Medulla oblongata (tissue), 1 donor: ENCODE results near the gene DDX39A.
A peak's percentile ranks its signal among the peaks of the same experiment; 100 is the strongest.
"Not testable (repeated sequence)": the region's sequence is repeated elsewhere in the genome, so short reads cannot be mapped to it uniquely, and the experiment has no call there.

Experiments used
- DNase-seq: peaks from one replicate; pipeline ENCODE4 v3.0.0-alpha.2; 2015; ENCODE audit errors: extremely low spot score

Gene DDX39A

GRCh38 chr19:14408491-14409145 lies 10.5 kb downstream of the DDX39A start:
- DNase-seq, result no peak

DNA sequence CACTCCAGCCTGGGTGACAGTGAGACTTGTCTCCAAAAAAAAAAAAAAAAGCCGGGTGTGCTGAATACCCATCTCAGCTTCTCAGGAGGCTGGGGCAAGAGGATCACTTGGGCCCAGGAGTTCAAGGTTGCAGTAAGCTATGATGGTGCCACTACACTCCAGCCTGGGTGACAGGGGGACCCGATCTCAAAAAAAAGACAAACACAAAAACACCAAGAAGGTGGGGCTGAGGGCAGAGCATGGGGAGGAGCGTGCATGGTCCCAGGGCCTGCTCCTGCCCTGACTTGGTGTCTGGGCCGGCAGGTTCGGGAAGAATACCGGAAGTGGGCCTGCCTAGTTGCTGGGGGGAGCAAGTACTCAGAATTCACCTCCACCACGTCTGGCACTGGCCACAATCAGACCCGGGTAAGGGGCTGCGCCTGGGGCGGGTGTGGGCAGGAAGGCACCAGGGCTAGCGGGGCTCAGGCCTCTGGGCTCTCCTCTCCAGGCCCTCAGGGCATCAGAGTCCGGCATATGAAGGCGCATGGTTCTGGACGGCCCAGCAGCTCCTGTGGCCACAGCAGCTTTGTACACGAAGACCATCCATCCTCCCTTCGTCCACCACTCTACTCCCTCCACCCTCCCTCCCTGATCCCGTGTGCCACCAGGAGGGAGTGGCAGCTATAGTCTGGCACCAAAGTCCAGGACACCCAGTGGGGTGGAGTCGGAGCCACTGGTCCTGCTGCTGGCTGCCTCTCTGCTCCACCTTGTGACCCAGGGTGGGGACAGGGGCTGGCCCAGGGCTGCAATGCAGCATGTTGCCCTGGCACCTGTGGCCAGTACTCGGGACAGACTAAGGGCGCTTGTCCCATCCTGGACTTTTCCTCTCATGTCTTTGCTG lies 11.3 kb downstream of the DDX39A start:
- no peak for DNase-seq

GRCh38 chr19:14406645-14407401 lies 12.3 kb downstream of the DDX39A start:
- no peak for DNase-seq

DNA sequence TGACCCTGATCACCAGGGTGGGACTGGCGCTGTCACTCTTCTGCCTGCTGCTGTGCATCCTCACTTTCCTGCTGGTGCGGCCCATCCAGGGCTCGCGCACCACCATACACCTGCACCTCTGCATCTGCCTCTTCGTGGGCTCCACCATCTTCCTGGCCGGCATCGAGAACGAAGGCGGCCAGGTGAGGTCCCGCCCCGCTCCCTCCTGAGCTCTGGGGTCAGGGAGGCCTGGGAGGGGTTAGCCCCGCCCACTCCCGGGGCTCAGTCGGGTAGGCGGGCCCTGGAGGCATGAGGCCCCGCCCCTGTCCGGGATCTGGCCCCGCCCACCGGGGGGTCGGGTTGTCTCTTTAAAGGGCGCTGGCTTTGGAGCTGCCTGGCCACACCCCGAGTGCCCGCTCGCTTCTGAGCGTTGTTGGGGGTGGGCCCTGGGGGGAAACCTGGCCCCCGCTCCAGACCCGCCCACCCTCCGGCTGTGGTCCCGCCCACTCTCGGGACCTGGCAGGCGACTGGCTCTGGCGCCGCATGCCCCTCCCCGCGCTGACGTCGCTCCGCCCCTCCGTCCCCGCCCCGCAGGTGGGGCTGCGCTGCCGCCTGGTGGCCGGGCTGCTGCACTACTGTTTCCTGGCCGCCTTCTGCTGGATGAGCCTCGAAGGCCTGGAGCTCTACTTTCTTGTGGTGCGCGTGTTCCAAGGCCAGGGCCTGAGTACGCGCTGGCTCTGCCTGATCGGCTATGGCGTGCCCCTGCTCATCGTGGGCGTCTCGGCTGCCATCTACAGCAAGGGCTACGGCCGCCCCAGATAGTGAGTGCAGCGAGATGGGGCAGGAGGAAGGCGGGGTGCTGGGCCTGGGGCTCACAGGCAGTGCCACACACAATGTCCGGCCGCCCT lies 13.1 kb downstream of the DDX39A start:
- DNase-seq, result peak; percentile 87

GRCh38 chr19:14405380-14405757 lies 13.8 kb downstream of the DDX39A start:
- no peak for DNase-seq

DNA sequence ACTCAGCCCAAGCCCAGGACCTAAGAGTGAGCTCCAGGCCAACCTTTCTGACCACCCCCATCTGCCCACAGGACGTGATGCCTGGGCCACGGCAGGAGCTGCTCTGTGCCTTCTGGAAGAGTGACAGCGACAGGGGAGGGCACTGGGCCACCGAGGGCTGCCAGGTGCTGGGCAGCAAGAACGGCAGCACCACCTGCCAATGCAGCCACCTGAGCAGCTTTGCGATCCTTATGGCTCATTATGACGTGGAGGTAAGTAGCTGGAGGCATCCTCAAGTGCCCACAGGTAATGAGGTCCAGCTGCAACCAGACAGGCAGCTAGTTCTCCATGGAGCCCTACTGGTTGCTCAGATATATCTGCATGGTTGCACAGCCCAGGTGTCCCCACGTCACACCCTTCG lies 14.8 kb downstream of the DDX39A start:
- no peak for DNase-seq

GRCh38 chr19:14403145-14403930 lies 15.8 kb downstream of the DDX39A start:
- DNase-seq, result not testable (repeated sequence)

- DNase-seq, result no peak
Measured at GRCh38 chr19:14402332-14403144, 16.6 kb downstream of the DDX39A start.

GRCh38 chr19:14401468-14402195 lies 17.5 kb downstream of the DDX39A start:
- no peak for DNase-seq

DNA sequence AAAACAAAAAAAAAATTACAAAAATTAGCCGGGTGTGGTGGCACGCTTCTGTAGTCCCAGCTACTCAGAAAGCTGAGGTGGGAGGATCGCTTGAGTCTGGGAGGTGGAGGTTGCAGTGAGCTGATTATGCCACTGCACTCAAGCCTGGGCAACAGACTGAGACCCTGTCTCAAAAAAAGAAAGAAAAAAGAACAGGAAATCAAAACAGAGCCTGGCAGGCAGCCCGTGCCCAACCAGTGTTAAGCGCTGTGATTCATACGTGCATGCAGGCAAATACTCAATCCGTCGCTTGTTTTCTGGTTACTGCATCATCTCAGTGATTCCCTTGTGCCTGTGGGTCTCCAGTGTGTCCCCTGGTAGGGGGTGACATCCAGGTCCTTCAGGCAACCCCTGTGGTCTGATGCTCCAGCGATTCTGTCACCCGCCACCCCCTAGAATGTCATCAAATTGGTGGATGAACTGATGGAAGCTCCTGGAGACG lies 18.1 kb downstream of the DDX39A start:
- DNase-seq, result no peak

DNA sequence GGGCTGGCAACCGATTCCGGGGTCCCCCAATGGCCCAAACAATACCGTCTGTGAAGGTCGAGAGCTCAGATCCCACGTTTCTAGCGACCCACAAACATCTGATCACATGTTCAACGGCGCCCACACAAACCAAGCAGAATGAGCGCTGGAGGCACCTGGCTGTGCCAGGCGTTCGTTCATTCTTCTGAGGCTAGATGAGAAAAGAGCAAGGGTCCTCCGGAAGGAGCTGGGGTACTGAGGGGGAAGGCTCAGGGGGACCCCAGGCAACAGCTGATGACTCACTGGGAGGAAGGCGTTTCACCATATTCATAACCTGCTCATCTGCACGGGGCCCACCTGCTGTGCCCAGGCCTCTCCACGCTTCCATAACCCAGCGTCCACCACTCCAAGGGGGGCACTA lies 22.0 kb downstream of the DDX39A start:
- not testable (repeated sequence) for DNase-seq

DNA sequence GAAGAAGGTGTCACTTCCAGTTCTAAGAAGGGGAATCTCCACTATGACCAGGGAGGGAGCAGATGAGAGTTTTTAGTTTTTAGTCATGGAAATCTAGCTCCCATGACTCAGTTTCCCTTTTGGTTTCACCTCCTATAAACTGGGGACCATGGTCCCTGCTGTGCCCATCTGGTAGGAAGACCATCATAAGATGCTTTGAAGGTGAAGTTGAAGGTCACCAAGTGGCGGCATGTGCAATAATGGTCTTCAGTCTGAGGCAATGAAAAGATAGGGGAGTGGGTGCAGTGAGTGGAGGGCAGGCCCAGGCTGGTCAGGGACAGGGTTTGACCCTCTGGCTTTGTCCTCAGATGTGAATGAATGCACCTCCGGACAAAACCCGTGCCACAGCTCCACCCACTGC lies 22.4 kb downstream of the DDX39A start:
- not testable (repeated sequence) for DNase-seq

GRCh38 chr19:14395710-14396336 lies 23.3 kb downstream of the DDX39A start:
- DNase-seq, result no peak

- no peak for DNase-seq
Measured at GRCh38 chr19:14395262-14395661, 23.9 kb downstream of the DDX39A start.

- DNase-seq, result no peak
Measured at GRCh38 chr19:14394167-14394566, 25.0 kb downstream of the DDX39A start.

DNA sequence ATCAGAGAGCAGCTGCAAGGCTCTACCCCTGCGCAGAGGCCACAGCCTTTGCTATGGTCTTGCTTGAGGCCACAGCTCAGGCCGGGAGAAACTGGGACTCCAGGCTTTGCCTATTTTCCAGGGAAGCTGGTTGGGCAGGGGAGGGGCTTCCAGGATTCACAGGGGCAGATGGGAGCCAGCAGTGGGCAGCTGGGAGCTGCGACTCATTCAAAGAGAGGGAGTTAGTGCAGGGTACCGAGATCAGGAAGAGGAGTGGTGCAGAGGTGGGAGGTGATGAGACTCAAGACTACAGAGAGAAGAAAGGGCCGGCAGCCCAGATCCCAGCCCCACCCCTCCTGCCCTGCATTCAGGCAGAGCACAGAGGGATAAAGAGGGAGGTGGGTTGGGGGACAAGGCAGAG lies 25.8 kb downstream of the DDX39A start:
- DNase-seq, result no peak

DNA sequence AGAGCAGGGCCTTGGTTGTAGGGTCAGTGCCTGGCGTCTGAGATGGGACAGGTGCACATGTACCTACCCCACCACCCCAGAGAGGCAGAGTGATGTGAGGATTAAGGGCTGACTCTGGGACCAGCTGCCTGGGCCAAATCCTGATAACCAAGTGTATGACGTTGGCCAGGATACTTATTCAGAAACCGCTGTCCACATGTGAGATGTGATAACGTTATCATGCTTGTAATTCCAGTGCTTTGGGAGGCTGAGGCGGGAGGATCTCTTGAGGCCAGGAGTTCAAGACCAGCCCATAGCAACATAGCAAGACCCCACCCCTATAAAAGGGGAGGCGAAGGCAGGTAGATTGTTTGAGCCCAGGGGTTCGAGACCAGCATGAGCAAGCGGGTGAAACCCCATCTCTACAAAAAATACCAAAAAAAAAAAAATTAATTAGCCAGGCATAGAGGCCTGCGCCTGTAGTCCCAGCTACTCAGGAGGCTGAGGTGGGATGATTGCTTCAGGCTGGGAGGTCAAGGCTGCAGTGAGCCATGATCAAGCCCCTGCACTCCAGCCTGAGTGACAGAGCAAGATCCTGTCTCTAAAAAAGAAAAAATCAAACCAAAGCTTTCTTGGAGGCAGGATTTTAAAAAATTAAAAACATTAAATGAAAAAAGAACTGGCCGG lies 27.9 kb downstream of the DDX39A start:
- no peak for DNase-seq

DNA sequence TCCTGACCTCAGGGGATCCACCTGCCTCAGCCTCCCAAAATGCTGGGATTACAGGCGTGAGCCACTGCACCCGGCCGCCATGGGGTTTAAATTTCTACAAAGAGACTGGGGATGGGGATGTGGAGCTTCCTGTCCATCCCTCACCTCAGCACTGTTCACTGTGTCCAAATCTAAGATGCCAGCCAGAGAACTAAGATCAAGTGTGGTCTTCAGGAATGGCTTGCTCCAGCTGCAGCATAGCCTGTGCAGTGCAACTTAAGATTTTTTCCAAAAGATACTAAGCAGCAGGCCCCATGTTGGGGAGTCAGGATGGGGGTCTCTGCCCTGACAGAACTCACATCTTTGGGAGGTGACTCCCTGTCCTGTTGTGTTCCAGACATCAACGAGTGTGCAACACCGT lies 28.6 kb downstream of the DDX39A start:
- DNase-seq, result no peak
